HepG2 (cell line): ENCODE results near the gene SLC13A3. TPM values are rescaled to one million over a fixed set of nuclear protein-coding genes. Genes with fewer than 3 reads are reported as not detected.

Experiments
- HMGXB3 ChIP-seq: sonication (generic); formaldehyde crosslinking; IDR thresholded peaks from 2 replicates; pipeline ENCODE4 v1.4.0; 2020; ENCODE audit warnings: missing genetic modification reagents, borderline replicate concordance
- NFE2L2 ChIP-seq: fragments of 150-350 bp; IDR thresholded peaks from 2 replicates; pipeline ENCODE4 v1.6.1; 2014; ENCODE audit warnings: low read length
- TBX3 ChIP-seq: fragments of 450-650 bp; IDR thresholded peaks from 2 replicates; pipeline ENCODE4 v1.6.1; 2017; ENCODE audit warnings: antibody characterized with exemption, mild to moderate bottlenecking, inconsistent platforms, borderline replicate concordance
- TCF12 ChIP-seq, 2 experiments: fragments of 450-650 bp in 1 of 2; sonication (generic) in 1 of 2; formaldehyde crosslinking in 1 of 2; IDR thresholded peaks; 2 replicates each; pipeline versions ENCODE4 v1.6.1 to v1.8.0; 2017 to 2022; ENCODE audit warnings: antibody characterized with exemption in 1 of 2, mild to moderate bottlenecking in 1 of 2, missing genetic modification reagents in 1 of 2, moderate library complexity in 1 of 2
- THAP11 ChIP-seq: IDR thresholded peaks from 2 replicates; pipeline ENCODE4 v1.6.1; 2016; ENCODE audit warnings: missing biosample characterization, missing genetic modification reagents
- ZNF746 ChIP-seq: sonication (generic); formaldehyde crosslinking; IDR thresholded peaks from 2 replicates; pipeline ENCODE4 v1.8.0; 2022; ENCODE audit warnings: mild to moderate bottlenecking, missing genetic modification reagents
- ZSCAN20 ChIP-seq: sonication (generic); formaldehyde crosslinking; IDR thresholded peaks from 2 replicates; pipeline ENCODE4 v1.4.0; 2020; ENCODE audit warnings: missing genetic modification reagents, mild to moderate bottlenecking, borderline replicate concordance
- polyA plus RNA-seq, 8 experiments: library from polyadenylated mRNA; depleted of rRNA in 3 of 8; stranded (reverse) in 7 of 8; unstranded in 1 of 8; fragments of >200 nt; fragmentation: Illumina TruSeq in 4 of 8; extraction: Trizol in 4 of 8; gene quantifications; 2 replicates each; pipeline versions ENCODE4 v1.2.1 to v1.2.3, GENCODE V29; 2011 to 2016; ENCODE audit warnings: low read depth in 4 of 8, missing spikeins in 1 of 8, mixed read lengths in 1 of 8; ENCODE audit not compliant: insufficient read depth in 1 of 8
- total RNA-seq, 5 experiments: library from RNA; depleted of rRNA; stranded (reverse); fragments of >200 nt; fragmentation: Illumina TruSeq; extraction: Trizol; gene quantifications; 2 replicates each; pipeline ENCODE4 v1.2.3, GENCODE V29; 2016; ENCODE audit warnings: low read depth in 1 of 5
- TF ChIP-seq, protein P1 (sequence below): IDR thresholded peaks from 2 replicates; pipeline ENCODE4 v1.6.1; 2016; ENCODE audit warnings: mild to moderate bottlenecking, missing biosample characterization, missing genetic modification reagents
- TF ChIP-seq, protein P2 (sequence below): sonication (generic); formaldehyde crosslinking; IDR thresholded peaks from 2 replicates; pipeline ENCODE4 v1.4.0; 2020; ENCODE audit warnings: missing genetic modification reagents, borderline replicate concordance
- TF ChIP-seq, protein P3 (sequence below): sonication (generic); formaldehyde crosslinking; IDR thresholded peaks from 2 replicates; pipeline ENCODE4 v1.5.0; 2020; ENCODE audit warnings: mild to moderate bottlenecking, missing genetic modification reagents

SLC13A3 gene
- total and polyA plus RNA-seq, 2 of the 13 experiments (the other 11 are each of a cell fraction or from before 2014, with no cell fraction given) = 66.5 to 76.0 TPM

DNA sequence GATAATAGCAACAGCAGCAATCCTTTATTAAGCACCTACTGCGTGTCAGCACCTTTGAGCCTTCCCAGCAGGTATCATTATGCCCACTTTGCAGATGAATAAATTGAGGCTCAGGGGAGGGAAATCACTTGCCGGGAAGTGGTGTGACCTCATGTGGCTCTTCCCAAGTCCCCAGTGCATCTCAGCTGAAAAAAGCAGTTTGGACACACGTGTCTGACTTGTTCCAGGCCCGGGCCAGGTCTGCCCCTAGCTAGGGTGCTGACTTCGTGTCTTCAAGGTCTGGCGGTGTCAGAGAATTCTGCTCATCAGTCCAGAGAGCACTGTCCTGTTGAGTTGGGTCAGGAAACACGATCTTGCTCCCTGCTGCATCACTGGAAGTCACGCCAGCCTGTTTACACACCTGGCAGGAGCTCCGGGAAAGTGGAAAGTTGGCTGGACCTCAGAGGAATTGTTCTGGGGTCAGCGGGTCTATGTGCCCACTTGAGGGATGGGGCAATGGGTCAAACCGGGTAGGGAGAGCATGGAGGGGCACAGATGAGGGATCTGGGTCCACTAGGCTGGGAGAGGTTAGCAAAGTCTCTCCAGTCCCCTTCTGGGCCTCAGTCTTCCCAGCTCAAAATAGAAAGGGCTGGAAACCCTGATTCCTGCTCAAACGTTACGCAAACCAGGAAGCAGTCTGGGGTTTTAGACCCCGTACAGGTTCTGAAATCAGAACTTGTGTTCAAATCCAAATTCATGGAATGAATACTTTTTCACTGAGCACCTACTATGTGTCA, 10.5 kb downstream of the SLC13A3 start (continued):
- peak; percentile 67 for TF ChIP-seq HMGXB3 (CRISPR knock-in tag)
- TF ChIP-seq NFE2L2 = no peak
- TF ChIP-seq TCF12 (IDR thresholded peaks at IDR 0.05) = no peak
- peak; percentile 81 for TF ChIP-seq TCF12 (CRISPR knock-in tag; IDR thresholded peaks at IDR 0.05)
- TF ChIP-seq, protein P1, sequence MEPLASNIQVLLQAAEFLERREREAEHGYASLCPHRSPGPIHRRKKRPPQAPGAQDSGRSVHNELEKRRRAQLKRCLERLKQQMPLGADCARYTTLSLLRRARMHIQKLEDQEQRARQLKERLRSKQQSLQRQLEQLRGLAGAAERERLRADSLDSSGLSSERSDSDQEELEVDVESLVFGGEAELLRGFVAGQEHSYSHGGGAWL (CRISPR knock-in tag) = peak; percentile 66; the same call in 1 of the 2 replicates
- TF ChIP-seq ZSCAN20 (CRISPR knock-in tag) = peak; percentile 68; the same call in 1 of the 2 replicates
- TF ChIP-seq, protein P2, sequence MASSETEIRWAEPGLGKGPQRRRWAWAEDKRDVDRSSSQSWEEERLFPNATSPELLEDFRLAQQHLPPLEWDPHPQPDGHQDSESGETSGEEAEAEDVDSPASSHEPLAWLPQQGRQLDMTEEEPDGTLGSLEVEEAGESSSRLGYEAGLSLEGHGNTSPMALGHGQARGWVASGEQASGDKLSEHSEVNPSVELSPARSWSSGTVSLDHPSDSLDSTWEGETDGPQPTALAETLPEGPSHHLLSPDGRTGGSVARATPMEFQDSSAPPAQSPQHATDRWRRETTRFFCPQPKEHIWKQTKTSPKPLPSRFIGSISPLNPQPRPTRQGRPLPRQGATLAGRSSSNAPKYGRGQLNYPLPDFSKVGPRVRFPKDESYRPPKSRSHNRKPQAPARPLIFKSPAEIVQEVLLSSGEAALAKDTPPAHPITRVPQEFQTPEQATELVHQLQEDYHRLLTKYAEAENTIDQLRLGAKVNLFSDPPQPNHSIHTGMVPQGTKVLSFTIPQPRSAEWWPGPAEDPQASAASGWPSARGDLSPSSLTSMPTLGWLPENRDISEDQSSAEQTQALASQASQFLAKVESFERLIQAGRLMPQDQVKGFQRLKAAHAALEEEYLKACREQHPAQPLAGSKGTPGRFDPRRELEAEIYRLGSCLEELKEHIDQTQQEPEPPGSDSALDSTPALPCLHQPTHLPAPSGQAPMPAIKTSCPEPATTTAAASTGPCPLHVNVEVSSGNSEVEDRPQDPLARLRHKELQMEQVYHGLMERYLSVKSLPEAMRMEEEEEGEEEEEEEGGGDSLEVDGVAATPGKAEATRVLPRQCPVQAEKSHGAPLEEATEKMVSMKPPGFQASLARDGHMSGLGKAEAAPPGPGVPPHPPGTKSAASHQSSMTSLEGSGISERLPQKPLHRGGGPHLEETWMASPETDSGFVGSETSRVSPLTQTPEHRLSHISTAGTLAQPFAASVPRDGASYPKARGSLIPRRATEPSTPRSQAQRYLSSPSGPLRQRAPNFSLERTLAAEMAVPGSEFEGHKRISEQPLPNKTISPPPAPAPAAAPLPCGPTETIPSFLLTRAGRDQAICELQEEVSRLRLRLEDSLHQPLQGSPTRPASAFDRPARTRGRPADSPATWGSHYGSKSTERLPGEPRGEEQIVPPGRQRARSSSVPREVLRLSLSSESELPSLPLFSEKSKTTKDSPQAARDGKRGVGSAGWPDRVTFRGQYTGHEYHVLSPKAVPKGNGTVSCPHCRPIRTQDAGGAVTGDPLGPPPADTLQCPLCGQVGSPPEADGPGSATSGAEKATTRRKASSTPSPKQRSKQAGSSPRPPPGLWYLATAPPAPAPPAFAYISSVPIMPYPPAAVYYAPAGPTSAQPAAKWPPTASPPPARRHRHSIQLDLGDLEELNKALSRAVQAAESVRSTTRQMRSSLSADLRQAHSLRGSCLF (CRISPR knock-in tag) = 0 out of 2 replicates have a peak, but pooled peaks have one; percentile 28
- TF ChIP-seq TBX3 = peak; percentile 42; the same call in 1 of the 2 replicates
- TF ChIP-seq, protein P3, sequence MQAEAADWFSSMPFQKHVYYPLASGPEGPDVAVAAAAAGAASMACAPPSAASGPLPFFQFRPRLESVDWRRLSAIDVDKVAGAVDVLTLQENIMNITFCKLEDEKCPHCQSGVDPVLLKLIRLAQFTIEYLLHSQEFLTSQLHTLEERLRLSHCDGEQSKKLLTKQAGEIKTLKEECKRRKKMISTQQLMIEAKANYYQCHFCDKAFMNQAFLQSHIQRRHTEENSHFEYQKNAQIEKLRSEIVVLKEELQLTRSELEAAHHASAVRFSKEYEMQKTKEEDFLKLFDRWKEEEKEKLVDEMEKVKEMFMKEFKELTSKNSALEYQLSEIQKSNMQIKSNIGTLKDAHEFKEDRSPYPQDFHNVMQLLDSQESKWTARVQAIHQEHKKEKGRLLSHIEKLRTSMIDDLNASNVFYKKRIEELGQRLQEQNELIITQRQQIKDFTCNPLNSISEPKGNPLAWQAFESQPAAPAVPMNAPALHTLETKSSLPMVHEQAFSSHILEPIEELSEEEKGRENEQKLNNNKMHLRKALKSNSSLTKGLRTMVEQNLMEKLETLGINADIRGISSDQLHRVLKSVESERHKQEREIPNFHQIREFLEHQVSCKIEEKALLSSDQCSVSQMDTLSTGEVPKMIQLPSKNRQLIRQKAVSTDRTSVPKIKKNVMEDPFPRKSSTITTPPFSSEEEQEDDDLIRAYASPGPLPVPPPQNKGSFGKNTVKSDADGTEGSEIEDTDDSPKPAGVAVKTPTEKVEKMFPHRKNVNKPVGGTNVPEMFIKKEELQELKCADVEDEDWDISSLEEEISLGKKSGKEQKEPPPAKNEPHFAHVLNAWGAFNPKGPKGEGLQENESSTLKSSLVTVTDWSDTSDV (CRISPR knock-in tag) = peak; percentile 46; the same call in 1 of the 2 replicates
- peak; percentile 35; the same call in 1 of the 2 replicates for TF ChIP-seq THAP11 (CRISPR knock-in tag)
- TF ChIP-seq ZNF746 (CRISPR knock-in tag) = no peak
